AG04449 (cell line): ENCODE measurements around the gene MGLL.

Source experiments
- CTCF ChIA-PET: fragments of 350-600 bp; formaldehyde crosslinking; extraction: SDS; loops from one replicate; lab custom pipeline; 2021; ENCODE audit warnings: antibody characterized with exemption; lab: Yijun Ruan, JAX
- POLR2A ChIA-PET: fragments of 400-600, 350-600 bp; formaldehyde crosslinking; extraction: SDS; loops from one replicate; lab custom pipeline; 2020; ENCODE audit warnings: antibody characterized with exemption, inconsistent platforms; lab: Yijun Ruan, JAX
- DNase-seq: peaks from one replicate; pipeline ENCODE4 v3.0.0-alpha.2; 2010; ENCODE audit warnings: low read depth, low spot score
- H3K4me3 ChIP-seq: 2 replicates; pipeline ENCODE4 v1.5.1; 2011; ENCODE audit warnings: low read depth, mild to moderate bottlenecking, control low read depth, low read length
- TF ChIP-seq, protein P1 (sequence below): IDR thresholded peaks from one replicate; pipeline ENCODE4 v1.5.1; 2011; ENCODE audit warnings: mild to moderate bottlenecking, moderate library complexity, low read length, control low read depth, inconsistent platforms; ENCODE audit not compliant: insufficient read depth; ENCODE audit errors: missing control alignments

Gene MGLL

DNA sequence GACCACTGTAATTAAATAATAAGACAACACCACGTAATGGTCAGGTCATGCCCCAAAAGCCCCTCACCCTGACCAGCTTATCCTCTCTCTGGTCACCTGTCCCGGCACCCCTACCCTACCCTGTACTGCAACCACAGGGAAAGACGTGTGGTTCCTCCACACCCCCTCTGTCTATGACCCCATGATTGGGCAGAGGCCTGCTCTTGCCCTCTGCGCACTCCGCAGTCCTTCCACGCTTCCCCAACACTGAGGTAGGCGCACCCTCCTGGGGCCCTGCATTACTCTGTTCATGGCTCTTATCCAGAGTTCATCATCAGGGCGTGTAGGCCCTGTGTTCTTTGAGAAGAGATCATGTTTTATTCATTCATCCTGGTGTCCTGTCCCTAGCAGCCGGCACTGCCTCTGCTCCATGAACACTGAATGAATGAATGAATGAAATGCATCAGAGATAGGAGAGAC lies 33.8 kb downstream of the MGLL start:
- ChIA-PET CTCF (interaction anchor here (0.7 to 3.3 kb wide), 3 partner anchors 9 to 39 kb away, joined by 3 to 22 read pairs (median 3); no protein-coding TSS in a partner anchor), POLR2A (no interaction called here)
- no peak for DNase-seq
- H3K4me3 ChIP-seq, result no peak overlapping the region
- TF ChIP-seq, protein P1, sequence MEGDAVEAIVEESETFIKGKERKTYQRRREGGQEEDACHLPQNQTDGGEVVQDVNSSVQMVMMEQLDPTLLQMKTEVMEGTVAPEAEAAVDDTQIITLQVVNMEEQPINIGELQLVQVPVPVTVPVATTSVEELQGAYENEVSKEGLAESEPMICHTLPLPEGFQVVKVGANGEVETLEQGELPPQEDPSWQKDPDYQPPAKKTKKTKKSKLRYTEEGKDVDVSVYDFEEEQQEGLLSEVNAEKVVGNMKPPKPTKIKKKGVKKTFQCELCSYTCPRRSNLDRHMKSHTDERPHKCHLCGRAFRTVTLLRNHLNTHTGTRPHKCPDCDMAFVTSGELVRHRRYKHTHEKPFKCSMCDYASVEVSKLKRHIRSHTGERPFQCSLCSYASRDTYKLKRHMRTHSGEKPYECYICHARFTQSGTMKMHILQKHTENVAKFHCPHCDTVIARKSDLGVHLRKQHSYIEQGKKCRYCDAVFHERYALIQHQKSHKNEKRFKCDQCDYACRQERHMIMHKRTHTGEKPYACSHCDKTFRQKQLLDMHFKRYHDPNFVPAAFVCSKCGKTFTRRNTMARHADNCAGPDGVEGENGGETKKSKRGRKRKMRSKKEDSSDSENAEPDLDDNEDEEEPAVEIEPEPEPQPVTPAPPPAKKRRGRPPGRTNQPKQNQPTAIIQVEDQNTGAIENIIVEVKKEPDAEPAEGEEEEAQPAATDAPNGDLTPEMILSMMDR, result no peak

DNA sequence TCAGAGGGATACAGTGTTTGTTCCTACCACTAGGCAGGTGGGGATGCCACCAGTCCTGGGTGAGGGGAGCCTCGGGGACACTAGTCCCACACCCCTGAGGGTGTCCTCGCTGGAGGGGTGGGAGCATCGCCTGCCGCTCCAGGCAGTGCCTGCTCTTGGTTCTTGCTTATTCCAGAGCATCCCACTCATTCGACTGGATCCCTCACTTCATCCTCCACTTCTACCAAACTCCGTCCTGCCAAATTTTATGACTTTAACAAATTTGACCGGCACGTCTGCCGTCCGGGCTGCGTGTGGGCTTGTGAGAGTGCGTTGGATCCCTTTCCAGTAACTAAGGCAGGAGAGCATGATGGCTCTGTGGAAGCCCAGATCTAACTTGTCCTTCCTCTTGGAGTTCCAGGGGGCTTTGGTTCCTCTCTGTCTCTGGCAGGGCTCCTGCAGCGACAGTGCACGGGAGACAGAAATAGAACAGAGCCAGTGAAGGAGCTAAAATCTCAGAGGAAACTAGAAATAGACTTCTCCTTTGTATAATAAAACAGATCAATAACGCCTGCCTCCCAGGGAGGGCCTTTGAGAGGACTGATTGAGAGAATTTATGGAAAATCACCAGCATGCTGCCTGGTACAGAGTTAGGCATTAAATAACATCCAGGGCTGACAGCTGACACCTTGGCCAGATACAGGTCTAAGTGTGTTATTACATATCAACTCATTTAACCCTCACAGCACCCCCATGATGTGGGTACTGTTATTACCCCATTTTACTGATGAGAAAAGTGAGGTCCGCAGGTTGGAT lies 34.5 kb downstream of the MGLL start:
- no peak overlapping the region for H3K4me3 ChIP-seq
- CTCF ChIA-PET, result no interaction called here
- TF ChIP-seq, protein P1, result no peak
- POLR2A ChIA-PET, result no interaction called here
- DNase-seq, result no peak

DNA sequence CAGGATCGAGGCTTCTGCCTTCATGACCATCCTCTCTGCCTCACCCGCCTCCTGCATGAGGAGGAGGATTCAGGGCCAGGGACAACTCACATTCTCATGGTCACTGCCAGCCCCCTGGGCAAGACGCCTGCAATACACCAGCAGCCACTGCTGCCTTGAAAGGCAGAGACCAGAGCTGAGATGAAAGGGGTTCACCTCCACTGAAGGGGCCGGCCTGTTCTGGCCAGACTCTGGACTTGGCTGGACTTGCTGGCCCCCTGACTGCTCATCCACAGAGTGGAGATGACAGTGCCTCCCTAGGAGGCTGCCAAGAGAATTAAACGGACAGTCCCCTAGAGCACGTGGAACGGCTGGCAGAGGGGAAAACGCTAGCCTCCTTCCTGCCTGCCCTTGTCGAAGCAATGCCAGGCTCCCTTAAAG lies 35.2 kb downstream of the MGLL start:
- H3K4me3 ChIP-seq, result no peak overlapping the region
- TF ChIP-seq, protein P1, result no peak
- ChIA-PET POLR2A (no interaction called here), CTCF (no interaction called here)
- DNase-seq, result no peak

DNA sequence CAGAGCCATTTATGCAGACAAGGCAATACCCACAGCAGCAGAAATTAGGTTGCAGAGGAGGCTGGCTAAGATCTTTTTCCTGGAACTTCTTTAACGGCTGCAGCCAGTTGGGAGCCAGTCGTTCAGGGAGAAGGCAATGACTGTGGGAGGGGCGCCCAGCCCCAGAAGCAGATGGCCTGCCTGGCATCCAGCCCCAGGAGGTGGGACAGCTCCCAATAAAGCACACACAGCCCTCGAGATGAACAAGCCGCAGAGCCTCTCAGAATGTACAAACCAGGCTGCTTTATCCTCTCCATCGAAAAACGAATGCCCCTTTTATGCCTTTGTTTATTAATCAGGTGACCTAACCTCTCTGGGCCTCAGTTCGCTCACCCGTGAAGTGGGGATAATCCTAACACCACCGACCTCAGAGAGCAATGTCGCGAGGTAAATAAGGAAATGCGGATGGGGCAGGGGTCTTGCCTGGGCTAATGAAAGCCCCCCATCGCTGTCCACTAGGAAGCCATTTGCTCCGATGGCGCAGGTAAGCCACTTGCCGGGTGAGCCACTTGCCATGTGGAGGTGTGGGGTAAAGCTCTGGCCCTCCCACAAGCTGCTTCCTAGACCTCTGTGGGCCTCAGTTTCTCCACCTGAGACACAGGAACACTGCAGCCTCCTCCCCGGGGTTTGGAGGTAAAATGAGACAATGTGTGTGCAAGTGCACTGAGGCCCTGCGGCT lies 35.8 kb downstream of the MGLL start:
- no peak overlapping the region for H3K4me3 ChIP-seq
- POLR2A ChIA-PET, result no interaction called here
- TF ChIP-seq, protein P1, result no peak
- CTCF ChIA-PET, result interaction anchor here (1.2 kb wide), 1 partner anchor 39 kb away, joined by 3 read pairs; no protein-coding TSS in a partner anchor
- DNase-seq, result no peak

DNA sequence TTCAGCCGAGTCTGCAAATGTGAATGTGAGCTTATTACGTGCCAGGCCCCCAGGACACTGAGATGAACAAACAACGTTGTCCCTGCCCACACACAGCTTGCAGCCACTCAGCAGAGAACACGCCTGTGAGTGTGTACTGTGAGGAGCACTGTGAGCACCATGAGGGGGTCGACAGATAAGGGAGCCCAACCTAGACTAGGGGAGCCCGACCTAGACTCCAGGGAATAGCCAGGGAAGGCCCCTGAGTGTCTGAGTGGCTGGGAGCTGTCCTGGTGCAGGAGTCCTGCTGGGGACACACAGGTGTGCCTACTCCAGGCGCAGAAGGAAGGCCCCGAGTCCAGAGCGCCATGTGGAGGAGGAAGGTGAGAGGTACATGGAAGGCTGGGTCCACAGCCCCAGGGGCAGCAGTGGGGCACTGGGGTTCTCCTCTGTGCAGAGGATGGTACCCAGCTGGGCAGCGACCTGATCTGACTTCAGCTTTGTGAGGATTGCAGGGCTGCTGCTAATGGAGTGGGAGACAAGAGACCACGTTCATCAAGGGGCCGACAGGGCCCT lies 36.5 kb downstream of the MGLL start:
- CTCF ChIA-PET, result interaction anchor here (1.2 kb wide), 1 partner anchor 39 kb away, joined by 3 read pairs; no protein-coding TSS in a partner anchor
- POLR2A ChIA-PET, result no interaction called here
- no peak overlapping the region for H3K4me3 ChIP-seq
- TF ChIP-seq, protein P1, result no peak
- DNase-seq, result no peak
